GM12801 (cell line): ENCODE results near the gene TEAD4.

Source experiments
- CTCF ChIP-seq: IDR thresholded peaks from one replicate; pipeline ENCODE4 v1.5.1; 2011; ENCODE audit warnings: control low read depth; ENCODE audit not compliant: insufficient read length; ENCODE audit errors: extremely low read depth

The TEAD4 gene

GRCh38 chr12:2944401-2945047, 14.7 kb upstream of the TEAD4 start:
- TF ChIP-seq CTCF: no peak

GRCh38 chr12:2949411-2949810, 9.8 kb upstream of the TEAD4 start:
- TF ChIP-seq CTCF: no peak

GRCh38 chr12:2955888-2956287, 3.3 kb upstream of the TEAD4 start:
- TF ChIP-seq CTCF: no peak

- TF ChIP-seq CTCF: no peak
Observed at GRCh38 chr12:2957816-2958431, 1.3 kb upstream of the TEAD4 start.

GRCh38 chr12:2958432-2959191, 585 bp upstream of the TEAD4 start:
- no peak for TF ChIP-seq CTCF

- no peak for TF ChIP-seq CTCF
Observed at GRCh38 chr12:2959505-2960389, 550 bp downstream of the TEAD4 start.
